ENCODE measurements around the gene UBE2D3. TPM values are rescaled to one million over a fixed set of nuclear protein-coding genes. Genes with fewer than 3 reads are reported as not detected.

UBE2D3 gene
- 191 TPM for total RNA-seq (2021; ENCODE audit: unreplicated experiment)
- polyA plus RNA-seq (2012; ENCODE audit: insufficient read length): 164 TPM
- Bru-seq, nascent RNA: percentile 94 among the genes with signal in this experiment
- BruChase-seq, experiment 1, labeled RNA remaining after a 2-hour chase: percentile 89 among the genes with signal in this experiment
- BruChase-seq, experiment 2, labeled RNA remaining after a 6-hour chase: percentile 92 among the genes with signal in this experiment
- long read RNA-seq, full-length matches to known transcripts: 167 of 320 reads
- long read RNA-seq, partial matches to known transcripts: 124 of 320 reads
- long read RNA-seq, other reads (novel, unspliced or antisense): 29 of 320 reads

GRCh38 chr4:102826890-102827673, at the start of gene UBE2D3:
Gene UBE2D3 (minus strand): TSS chr4:102827551. CDS start chr4:102826508, 1,043 bp downstream.
- peak within 1 kb of the TSS; percentile 97 for H3K27ac ChIP-seq (ENCODE audit: low read length)
- no peaks in the 10 kb centered on the region for H3K27me3 ChIP-seq (ENCODE audit: control insufficient read depth, insufficient read depth, low read length)
- intact Hi-C loops (cut with micrococcal nuclease; ENCODE audit: unreplicated experiment): no loop called here
- H3K9me3 ChIP-seq (ENCODE audit: control insufficient read depth, insufficient read depth, low read depth, low read length): no peaks in the 10 kb centered on the region
- DNase-seq (ENCODE audit: low read depth, low spot score): peak; percentile 65
- peak; percentile 77 for ATAC-seq
- no TSS peak for BruUV-seq (replicated peaks)
- H3K4me3 ChIP-seq (ENCODE audit: low read depth in 2 of 2, low read length in 2 of 2): peak within 1 kb of the TSS; percentile 89 to 96
- peaks cover 20% of the 10 kb centered on the region for H3K4me1 ChIP-seq (ENCODE audit: control insufficient read depth, insufficient read depth, low read length)
- peaks cover 23% of the 10 kb centered on the region for H3K36me3 ChIP-seq (ENCODE audit: control insufficient read depth, insufficient read depth, low read length)
- in situ Hi-C loops (cut with HindIII; ENCODE audit: low pct_unique_long_range_greater_than_20kb, low sequenced_read_pairs): no loop called here
- CTCF ChIA-PET: no interaction called here
- no peak for TF ChIP-seq TCF7L2 (IDR thresholded peaks at IDR 0.05; ENCODE audit: low read depth, low read length)
- TF ChIP-seq, protein P1, sequence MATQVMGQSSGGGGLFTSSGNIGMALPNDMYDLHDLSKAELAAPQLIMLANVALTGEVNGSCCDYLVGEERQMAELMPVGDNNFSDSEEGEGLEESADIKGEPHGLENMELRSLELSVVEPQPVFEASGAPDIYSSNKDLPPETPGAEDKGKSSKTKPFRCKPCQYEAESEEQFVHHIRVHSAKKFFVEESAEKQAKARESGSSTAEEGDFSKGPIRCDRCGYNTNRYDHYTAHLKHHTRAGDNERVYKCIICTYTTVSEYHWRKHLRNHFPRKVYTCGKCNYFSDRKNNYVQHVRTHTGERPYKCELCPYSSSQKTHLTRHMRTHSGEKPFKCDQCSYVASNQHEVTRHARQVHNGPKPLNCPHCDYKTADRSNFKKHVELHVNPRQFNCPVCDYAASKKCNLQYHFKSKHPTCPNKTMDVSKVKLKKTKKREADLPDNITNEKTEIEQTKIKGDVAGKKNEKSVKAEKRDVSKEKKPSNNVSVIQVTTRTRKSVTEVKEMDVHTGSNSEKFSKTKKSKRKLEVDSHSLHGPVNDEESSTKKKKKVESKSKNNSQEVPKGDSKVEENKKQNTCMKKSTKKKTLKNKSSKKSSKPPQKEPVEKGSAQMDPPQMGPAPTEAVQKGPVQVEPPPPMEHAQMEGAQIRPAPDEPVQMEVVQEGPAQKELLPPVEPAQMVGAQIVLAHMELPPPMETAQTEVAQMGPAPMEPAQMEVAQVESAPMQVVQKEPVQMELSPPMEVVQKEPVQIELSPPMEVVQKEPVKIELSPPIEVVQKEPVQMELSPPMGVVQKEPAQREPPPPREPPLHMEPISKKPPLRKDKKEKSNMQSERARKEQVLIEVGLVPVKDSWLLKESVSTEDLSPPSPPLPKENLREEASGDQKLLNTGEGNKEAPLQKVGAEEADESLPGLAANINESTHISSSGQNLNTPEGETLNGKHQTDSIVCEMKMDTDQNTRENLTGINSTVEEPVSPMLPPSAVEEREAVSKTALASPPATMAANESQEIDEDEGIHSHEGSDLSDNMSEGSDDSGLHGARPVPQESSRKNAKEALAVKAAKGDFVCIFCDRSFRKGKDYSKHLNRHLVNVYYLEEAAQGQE (IDR thresholded peaks at IDR 0.05; ENCODE audit: insufficient read depth in 1 of 2, low read depth in 2 of 2, low read length in 1 of 2): 0 out of 4 replicates have a peak, but pooled peaks of 1 of the 2 experiments have one; percentile 22
- TF ChIP-seq POLR2AphosphoS5 (IDR thresholded peaks at IDR 0.05; ENCODE audit: low read depth, low read length): peak; percentile 78
- TF ChIP-seq, protein P2, sequence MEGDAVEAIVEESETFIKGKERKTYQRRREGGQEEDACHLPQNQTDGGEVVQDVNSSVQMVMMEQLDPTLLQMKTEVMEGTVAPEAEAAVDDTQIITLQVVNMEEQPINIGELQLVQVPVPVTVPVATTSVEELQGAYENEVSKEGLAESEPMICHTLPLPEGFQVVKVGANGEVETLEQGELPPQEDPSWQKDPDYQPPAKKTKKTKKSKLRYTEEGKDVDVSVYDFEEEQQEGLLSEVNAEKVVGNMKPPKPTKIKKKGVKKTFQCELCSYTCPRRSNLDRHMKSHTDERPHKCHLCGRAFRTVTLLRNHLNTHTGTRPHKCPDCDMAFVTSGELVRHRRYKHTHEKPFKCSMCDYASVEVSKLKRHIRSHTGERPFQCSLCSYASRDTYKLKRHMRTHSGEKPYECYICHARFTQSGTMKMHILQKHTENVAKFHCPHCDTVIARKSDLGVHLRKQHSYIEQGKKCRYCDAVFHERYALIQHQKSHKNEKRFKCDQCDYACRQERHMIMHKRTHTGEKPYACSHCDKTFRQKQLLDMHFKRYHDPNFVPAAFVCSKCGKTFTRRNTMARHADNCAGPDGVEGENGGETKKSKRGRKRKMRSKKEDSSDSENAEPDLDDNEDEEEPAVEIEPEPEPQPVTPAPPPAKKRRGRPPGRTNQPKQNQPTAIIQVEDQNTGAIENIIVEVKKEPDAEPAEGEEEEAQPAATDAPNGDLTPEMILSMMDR (IDR thresholded peaks at IDR 0.05): peak; percentile 16; the same call in 1 of the 2 replicates
- POLR2A ChIA-PET: interaction anchor here (0.6 to 2.4 kb wide), 4 partner anchors 15 to 41 kb away, joined by 3 to 23 read pairs (median 3); partner anchors contain the start of gene CISD2

DNA sequence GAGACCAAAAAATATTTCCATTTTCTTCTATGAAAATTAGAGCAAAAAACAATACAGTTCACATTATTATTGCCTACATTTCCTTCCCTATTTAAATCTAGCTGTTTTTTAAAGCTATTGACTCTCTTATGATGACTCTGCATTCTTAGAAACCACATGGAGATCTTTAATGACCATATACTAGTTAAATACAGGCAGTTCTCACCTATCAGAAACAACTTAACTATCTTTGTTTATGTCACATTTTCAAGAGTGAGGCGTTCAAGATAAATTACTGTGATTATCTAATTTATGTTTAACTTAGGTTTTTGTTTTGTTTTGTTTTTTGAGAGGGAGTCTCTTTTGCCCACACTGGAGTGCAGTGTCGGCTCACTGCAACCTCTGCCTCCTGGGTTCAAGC, 44.4 kb upstream of the UBE2D3 start:
- in situ Hi-C loops (cut with HindIII; ENCODE audit: low pct_unique_long_range_greater_than_20kb, low sequenced_read_pairs): no loop called here
- CTCF ChIA-PET: no interaction called here
- Histone ChIP-seq H3K27ac (ENCODE audit: low read length) (no peak overlapping the region; the same call in 1 of the 2 replicates), H3K4me3 (ENCODE audit: low read depth in 2 of 2, low read length in 2 of 2) (no peak overlapping the region), H3K9me3 (ENCODE audit: control insufficient read depth, insufficient read depth, low read depth, low read length) (no peaks in the 10 kb centered on the region), H3K27me3 (ENCODE audit: control insufficient read depth, insufficient read depth, low read length) (no peaks in the 10 kb centered on the region), H3K4me1 (ENCODE audit: control insufficient read depth, insufficient read depth, low read length) (peaks cover 10% of the 10 kb centered on the region), H3K36me3 (ENCODE audit: control insufficient read depth, insufficient read depth, low read length) (peaks cover 4% of the 10 kb centered on the region; the same call in 1 of the 2 replicates)
- no TSS peak for BruUV-seq (replicated peaks)
- TF ChIP-seq SIN3A (IDR thresholded peaks at IDR 0.05; ENCODE audit: borderline replicate concordance, insufficient read depth, low read depth, low read length) (no peak), TCF7L2 (IDR thresholded peaks at IDR 0.05; ENCODE audit: low read depth, low read length) (no peak), POLR2AphosphoS5 (IDR thresholded peaks at IDR 0.05; ENCODE audit: low read depth, low read length) (no peak)
- TF ChIP-seq, protein P2 (IDR thresholded peaks at IDR 0.05): no peak
- TF ChIP-seq, protein P1 (IDR thresholded peaks at IDR 0.05; ENCODE audit: insufficient read depth in 1 of 2, low read depth in 2 of 2, low read length in 1 of 2): no peak
- no peak for ATAC-seq
- intact Hi-C loops (cut with micrococcal nuclease; ENCODE audit: unreplicated experiment): no loop called here
- POLR2A ChIA-PET: no interaction called here
- no peak for DNase-seq (ENCODE audit: low read depth, low spot score)
